C4-2B (cell line): ENCODE measurements around the gene H2AZ2.
"Not testable (repeated sequence)": the region's sequence is repeated elsewhere in the genome, so short reads cannot be mapped to it uniquely, and the experiment has no call there.

Experiments used
- CTCF ChIP-seq: fragments of 450-650 bp; conservative IDR thresholded peaks from 2 replicates; pipeline ENCODE4 v1.5.1; 2017; ENCODE audit warnings: mild to moderate bottlenecking
- ZFX ChIP-seq: fragments of 450-650 bp; IDR thresholded peaks from 2 replicates; pipeline ENCODE4 v1.6.1; 2017

- not testable (repeated sequence) for TF ChIP-seq CTCF, ZFX
Measured at GRCh38 chr7:44843440-44843839, 4.4 kb downstream of the H2AZ2 start.
